ELR (cell line): ENCODE measurements around the gene DRAM1.
"Not testable (repeated sequence)": the region's sequence is repeated elsewhere in the genome, so short reads cannot be mapped to it uniquely, and the experiment has no call there.

Experiments used
- DNase-seq: peaks from one replicate; pipeline ENCODE4 v3.0.0-alpha.2; 2015; ENCODE audit warnings: low read depth

The DRAM1 gene

DNA sequence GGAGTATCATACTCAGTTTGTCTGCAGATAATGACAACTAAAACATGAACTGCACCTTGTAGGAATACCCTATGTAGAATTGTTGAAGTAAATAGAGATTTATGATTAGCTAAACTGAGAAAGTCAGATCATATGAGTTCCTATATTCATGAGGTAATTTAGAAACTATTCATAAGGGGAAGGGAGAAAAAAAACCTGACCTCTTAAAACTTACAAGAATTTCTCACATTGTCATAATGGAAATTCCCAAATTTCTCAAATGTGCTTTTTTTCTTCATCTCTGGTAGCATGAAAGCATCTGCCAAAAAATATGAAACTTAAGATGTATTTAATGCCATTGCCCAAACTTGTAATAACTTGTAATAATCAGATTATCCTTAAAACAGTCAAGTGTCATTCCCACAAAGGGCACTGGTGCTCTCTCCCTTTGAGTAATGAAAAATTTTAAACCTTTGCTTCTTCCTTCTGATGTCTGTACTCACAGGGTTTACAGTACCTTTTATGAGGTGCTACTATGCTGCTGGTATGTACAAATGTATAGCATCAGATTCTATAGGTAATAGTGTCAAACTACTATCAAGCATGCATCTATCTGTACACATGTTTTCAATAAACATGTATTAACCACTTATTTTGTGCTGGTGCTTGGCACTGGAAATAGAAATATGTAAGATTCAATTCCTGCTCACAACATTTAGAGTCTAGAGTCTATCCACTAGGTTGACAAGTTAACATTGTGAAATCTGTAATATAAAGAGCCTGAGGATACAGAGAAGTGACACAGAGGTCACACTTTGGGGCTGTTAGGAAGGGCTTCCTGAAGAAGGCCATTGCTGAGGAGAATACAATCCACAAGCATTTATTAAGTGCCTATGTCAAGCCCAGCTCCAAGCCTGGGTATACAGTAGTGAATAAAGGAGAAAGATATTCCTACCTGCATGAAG, 17.4 kb upstream of the DRAM1 start:
- peak; percentile 42 for DNase-seq

DNA sequence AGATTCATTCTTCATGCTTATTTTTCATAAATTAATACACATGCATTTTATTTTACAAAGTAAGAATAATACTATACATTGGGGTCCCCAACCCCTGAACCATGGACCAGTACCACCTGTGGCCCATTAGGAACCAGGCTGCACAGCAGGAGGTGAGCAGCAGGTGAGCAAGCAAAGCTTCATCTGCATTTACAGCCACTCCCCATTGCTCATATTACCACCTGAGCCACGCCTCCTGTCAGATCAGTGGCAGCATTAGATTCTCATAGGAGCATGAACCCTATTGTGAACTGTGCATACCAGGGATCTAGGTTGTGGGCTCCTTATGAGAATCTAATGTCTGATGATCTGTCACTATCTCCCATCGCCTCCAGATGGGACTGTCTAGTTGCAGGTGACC, 15.7 kb upstream of the DRAM1 start:
- DNase-seq, result not testable (repeated sequence)

DNA sequence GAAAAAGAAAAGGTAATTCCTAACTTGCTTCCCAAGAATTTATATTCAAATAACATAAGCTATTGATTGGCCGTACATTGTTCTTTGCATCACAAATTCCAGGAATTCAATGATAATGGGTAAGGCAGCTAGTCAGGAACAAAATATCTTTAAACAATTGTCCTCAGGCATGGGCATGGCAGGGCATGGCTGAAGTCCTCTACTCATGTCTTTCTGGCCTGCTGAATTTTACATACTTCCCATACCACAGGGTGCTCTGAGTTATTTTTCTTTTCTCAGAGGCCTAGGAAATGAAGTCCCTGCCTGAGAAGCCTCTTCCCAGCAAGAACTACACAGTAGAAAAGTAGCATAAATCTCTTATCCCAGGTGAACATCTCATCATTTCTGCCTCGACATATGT, 15.1 kb upstream of the DRAM1 start:
- peak; percentile 22 for DNase-seq

DNA sequence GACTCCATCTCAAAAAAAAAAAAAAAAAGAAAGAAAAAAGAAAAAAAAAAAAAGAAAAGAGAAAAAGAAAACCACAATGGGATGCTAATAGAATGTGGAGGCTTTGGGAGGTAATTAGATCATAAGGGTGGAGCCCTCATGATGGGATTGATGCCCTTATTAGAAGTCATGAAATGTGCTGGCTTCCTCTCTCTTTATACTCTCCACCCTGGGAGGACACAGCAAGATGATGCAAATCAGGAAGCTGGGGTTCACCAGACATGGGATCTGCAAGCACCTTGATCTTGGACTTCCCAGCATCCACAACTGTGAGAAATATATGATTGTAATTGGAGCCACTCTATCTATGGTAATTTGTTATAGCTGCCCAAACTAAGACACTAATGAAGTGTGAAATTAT, 13.4 kb upstream of the DRAM1 start:
- peak; percentile 20 for DNase-seq

DNA sequence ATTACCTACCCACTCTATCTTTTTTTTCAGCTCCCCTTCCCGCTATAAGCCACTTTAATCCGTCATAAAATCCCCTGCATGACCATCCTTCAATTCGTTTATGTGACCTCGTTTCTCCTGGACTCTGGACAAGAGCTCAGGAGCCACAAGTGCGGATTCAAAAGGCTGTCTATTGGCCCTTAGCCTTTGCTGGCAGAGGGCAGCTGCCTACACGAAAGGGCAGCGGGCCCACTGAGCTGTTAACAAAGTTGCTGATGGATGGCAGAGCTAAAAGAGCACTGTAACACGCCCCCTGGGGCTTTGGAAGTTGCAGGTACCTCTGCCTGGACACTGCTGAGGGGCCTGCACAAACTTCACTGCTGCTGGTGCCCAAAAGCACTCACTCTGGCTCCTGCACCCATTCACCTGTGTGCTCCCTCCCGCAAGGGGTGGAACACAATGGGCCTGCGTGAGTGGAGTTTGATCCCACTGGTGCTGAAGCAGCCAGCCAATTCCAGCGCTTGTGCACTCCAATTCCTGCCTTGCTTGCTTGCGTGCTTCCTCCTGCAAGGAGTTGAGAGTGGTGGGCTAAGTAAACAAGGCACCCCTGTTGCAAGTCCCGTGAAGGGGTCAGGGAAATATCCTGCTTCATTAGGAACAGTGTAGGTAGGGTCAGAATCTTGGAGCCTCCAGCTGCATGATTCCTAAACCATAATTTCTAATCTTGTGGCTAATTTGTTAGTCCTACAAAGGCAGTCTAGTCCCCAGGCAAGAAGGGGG, 10.6 kb upstream of the DRAM1 start:
- DNase-seq, result no peak

DNA sequence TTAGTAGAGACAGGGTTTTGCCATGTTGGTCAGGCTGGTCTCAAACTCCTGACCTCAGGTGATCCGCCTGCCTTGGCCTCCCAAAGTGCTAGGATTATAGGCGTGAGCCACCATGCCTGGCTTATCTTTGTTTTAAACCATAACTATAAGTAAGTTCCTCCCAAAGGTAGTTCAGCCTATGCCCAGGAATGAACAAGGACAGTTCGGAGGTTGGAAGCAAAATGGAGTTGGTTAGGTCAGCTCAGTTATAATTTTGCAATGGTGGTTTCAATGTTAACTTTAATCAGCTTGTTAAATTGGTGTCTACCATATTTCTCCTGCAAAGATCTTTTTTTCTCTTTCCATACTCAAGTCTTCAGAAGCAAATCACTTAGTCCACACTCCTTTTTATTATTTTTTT, 9.8 kb upstream of the DRAM1 start:
- not testable (repeated sequence) for DNase-seq

DNA sequence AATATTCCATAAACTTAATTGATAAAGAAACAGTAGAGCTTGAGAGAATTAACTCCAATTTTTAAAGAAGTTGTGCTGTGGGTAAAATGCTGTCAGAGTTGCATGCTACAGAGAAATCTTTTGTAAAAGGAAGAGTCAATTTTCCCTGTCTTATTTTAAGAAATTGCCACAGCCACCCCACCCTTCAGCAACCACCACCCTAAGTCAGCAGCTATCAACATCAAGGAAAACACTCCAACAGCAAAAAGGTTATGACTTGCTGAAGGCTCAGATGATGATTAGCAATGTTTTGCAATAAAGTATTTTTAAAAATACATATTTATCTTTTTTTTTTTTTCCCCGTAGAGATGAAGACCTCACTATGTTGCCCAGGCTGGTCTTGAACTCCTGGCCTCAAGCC, 6.5 kb upstream of the DRAM1 start:
- DNase-seq, result no peak

DNA sequence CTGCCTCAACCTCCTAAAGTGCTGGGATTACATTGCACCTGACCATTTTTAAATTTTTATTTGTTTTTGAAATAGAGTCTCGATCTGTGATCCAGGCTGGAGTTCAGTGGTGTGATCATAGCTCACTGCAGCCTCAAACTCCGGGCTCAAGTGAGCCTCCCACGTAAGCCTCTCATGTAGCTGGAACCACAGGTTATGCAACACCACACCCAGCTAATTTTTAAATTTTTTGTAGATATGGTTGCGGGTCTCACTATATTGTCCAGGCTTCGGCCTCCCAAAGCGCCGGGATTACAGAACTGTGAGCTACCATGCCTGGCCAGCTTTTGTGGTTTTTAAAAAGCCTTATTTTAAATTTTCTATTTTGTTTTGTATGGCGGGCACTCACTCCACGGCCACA, 2.2 kb upstream of the DRAM1 start:
- DNase-seq, result no peak

DNA sequence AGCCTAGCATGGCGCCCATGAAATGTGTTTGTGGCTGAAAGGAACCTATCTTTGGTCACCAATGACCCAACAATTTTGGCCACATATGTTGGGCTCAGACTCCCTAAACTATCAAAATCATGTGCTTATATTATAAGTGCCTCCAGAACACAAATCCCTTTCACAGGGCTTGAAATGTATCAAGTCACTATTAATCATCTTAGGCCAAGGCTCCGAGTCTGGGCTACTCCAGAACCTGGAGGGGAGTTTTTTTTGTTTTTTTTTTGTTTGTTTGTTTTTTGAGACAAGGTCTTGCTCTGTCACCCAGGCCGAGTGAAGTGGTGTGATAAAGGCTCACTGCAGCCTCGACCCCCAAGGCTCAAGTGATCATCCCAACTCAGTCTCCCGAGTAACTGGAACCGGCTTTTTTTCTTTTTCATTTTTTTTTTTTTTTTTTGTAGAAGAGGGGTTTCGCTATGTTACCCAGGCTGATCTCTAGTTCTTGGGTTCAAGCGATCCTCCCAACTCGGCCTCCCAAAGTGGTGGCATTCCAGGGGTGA, 989 bp upstream of the DRAM1 start:
- peak; percentile 67 for DNase-seq

DNA sequence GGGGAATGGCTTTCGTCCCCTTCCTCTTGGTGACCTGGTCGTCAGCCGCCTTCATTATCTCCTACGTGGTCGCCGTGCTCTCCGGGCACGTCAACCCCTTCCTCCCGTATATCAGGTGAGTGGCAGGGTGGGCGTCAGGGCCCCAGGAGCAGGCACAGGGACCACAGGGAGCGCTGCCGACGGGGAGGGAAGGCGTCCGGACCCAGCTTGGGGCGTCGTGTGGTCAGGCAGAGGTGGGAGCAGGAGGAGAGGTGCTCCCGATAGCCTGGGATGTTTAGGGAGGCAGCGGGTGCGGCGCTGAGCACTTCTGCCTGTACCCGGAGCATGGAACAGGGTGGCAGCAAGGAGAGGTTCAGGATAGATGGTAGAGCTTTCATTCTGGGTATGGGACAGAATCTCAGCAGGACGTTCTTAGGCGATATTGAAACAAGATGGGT, 444 bp downstream of the DRAM1 start:
- peak; percentile 56 for DNase-seq

DNA sequence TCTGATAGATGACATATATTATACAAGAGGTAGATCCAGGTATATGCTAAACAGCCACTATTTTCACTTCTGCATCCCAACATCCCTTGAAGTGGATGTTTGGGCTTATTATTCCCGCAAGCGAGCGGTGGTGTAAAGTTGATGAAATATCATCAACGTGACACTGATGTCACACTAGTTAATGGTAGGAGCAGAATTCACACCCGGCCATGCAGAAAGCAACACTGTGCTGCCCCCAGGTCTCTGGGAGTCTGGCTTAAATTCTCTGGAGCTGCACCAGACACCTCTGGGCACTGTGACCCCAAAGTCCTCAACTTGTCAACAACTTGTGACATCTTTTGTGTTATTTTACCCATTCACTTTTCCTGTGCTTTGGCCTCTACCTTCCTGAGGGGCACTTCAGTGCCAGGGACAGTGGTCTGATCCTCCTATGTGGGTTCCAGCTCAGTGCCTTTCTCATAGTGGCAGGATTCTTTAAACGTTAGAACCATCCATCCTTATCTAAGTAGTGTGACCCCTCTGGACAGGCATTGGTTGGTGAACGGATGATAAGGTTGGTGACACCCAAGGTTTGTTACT, 952 bp downstream of the DRAM1 start:
- DNase-seq, result peak; percentile 23

DNA sequence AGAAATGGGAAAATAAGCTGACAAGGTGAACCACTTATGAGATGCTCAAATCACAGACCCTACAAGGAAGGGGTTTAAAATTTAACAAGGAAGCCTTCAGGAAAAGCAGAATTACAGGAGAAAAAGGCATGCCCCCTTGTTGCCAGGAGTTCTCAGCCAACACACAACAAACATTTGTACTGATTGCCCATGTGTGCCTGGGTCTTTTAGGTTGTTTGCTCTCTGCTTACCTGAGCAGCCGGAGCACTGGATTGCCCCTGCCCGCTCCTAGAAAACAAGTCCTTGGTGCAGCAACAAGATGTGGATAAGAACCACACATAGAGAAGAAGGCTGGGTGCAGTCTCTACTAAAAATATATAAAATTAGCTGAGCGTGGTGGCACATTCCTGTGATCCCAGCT, 3.4 kb downstream of the DRAM1 start:
- no peak for DNase-seq

DNA sequence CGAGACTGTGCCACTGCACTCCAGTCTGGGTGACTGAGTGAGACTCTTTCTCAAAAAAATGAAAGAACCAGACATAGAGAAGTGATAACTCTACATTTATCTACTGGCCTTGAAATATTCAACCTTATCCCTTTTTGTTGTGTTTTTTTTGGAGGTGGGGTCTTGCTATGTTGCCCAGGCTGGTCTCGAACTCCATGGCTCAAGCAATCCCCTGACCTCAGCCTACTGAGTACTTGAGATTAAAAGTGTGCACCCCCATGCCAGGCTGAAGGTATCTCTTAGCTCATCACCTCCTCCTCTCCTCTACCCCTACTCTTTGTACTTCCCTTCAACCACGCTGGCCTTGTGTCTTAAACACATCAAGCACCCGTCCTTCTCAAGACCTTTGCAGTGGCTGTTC, 3.8 kb downstream of the DRAM1 start:
- DNase-seq, result no peak

DNA sequence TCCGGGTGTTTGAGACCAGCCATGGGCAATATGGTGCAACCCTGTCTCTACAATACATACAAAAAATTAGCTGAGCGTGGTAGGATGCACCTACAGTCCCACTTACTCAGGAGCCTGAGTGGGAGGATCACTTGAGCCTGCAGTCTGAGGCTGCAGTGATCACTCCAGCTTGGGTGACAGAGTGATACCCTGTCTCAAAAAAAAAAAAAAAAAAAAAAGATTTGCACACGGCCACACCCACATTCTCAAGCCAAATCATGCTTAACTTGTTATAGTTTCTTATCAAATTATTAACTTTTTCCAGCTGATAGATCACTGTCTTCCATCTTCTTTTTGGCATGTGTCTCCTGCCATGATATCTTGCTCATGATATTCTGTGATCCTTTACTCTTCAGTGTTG, 6.8 kb downstream of the DRAM1 start:
- DNase-seq, result no peak

DNA sequence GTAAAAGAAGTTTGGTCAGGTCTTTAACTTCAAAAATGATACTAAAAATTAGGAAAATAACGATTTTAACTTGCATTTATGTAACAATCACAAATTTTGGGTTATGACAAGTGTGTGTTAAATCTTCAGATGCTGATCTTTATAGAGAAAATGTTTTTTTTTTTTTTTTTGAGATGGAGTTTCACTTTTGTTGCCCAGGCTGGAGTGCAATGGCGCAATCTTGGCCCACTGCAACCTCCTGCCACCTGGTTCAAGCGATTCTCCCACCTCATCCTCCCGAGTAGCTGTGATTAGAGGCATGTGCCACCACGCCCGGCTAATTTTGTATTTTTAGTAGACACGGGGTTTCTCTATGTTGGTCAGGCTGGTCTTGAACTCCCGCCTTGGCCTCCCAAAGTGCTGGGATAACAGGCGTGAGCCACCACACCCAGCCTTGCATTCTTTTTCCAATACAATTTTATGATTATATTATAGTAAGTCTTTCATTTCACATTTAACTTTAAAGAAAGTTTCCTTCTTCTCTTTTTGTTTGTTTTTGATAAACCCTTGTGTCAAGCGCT, 7.5 kb downstream of the DRAM1 start:
- not testable (repeated sequence) for DNase-seq

DNA sequence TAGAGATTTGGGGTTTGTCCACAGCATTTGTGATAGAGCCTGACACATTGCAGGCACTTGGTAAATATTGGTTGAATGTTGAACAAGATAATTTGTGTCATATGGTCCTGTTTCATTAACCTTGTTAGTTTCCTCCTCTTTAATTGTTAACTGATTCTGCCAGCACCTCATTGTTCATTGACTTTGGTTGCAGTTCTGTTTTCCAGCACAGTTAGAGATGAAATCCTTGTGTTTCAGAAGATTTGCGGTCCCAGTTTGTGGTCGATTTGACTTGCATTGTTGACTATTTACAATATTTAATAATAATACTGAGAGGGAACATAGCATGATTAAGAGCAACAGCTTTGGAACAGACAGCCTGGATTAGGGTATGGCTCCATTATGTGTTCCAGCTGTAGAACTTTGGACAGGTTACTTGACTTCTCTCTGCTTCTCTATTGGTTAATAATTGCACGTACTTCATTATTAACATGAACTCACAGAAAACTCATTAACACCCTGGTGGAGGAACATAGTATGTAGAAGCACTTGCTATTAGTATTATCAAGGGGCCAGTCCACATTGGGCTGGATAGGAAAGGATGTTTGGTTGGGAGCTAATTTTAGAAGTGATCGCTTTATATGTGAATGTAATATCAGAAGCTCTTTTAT, 8.7 kb downstream of the DRAM1 start:
- DNase-seq, result no peak

DNA sequence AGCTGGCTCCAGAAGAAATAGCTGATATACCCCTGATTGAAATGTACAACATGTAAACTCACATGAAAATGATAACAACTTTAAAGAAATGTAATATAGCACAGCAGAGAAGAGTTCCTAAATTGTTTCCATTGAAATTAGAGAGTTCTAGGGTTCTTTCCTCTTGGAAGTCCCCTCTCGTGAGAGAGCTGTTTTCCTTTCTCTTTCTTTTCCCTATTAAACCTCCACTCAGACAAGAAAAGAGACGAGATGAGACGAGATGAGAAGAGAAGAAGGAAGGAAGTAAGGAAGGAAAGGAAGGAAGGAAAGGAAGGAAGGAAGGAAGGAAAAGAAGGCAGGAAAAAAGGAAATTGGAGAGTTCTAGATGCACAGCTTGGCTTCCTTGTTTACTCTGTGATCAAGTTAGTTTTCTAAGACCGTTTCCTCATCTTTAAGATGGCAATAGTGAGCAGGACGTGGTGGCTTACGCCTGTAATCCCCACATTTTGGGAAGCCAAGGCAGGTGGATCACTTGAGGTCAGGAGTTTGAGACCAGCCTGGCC, 11.9 kb downstream of the DRAM1 start:
- DNase-seq, result no peak

DNA sequence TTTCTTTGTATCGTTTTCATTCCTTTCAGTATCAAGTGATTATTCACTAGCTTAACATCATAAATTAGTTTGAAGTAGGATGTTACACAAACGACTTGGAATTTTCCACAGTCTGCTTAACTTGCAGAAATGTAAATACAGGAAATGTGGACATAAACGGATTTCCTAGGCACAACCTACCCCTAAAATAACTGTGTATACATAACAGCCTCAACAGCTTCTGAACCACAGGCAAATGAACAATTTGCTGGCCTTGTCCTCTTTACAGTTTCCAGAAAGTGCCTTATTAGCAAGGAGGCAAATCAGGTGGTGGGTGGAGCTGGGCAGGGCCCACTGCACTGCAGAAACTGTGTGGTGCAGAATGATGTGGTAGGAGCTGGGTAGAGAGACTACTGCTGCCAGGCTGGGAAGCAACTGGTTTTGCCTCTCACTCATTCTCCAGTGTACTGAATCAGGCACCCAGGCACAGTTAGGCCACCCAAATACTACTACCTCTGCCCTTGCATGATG, 14.1 kb downstream of the DRAM1 start:
- peak; percentile 90 for DNase-seq

DNA sequence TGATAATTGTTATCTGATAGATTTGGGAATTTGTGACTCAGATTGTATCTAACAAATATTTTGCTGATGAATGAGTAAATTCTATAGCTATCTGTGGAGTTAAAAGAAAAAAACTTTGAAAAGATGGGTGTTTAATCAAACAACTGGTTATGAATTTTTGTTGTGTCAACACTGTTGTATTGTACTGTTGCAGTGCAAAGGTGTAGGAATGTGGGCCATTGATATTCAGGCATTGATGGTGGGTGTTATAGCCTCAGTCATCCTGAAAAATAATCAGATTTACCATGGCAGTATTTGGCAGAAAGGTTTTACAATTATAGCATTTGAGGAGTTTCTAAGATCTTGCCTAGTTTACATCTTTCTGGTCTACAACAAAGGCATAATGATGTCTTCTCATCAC, 15.4 kb downstream of the DRAM1 start:
- no peak for DNase-seq

DNA sequence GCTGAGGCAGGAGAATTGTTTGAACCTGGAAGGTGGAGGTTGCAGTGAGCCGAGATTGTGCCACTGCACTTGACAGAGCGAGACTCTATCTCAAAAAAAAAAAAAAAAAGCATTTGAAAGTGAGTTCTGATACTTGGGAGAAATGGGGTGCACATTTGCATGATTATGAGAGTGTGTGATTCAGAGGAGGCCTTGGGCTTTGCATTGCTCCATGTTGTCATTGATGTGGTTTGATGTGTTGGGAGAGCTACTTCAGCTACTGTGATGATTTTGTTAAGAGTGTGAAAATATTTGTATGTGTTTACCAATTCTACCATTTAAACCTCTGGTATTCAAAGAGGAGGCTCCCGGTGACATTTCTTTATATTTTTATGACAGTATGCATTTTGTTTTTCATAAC, 24.4 kb downstream of the DRAM1 start:
- no peak for DNase-seq

DNA sequence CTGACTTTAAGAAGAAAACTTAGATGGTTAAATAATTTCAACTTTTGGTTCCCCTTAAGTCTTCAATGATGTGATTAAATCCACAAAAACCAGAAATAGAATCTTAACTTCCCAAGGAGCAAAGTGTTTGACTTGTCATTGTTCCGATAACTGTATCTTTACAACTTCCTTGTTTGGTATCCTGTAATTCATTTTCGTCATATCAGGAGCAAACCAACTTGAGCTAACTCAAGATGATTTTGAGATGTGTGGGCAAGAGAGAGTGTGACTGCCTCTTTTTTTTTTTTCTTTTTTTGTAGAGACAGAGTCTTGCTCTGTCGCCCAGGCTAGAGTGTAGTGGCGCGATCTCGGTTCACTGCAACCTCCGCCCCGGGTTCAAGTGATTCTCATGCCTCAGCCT, 25.3 kb downstream of the DRAM1 start:
- DNase-seq, result no peak
